HepG2 (cell line): ENCODE results near the gene SEPHS2. TPM values are rescaled to one million over a fixed set of nuclear protein-coding genes. Genes with fewer than 3 reads are reported as not detected.

Source experiments
- CBX2 ChIP-seq, 2 experiments: fragments of 200-600 bp in 1 of 2; sonication (generic); formaldehyde crosslinking in 1 of 2; IDR thresholded peaks; 2 replicates each; pipeline versions ENCODE4 v1.7.0 to v1.8.1; 2018 to 2022; ENCODE audit warnings: low read depth in 2 of 2, low read length in 1 of 2, mild to moderate bottlenecking in 1 of 2, missing genetic modification reagents in 1 of 2
- FOXJ3 ChIP-seq: sonication (generic); formaldehyde crosslinking; IDR thresholded peaks from 2 replicates; pipeline ENCODE4 v1.4.0; 2020; ENCODE audit warnings: missing genetic modification reagents, mild to moderate bottlenecking, borderline replicate concordance
- KAT7 ChIP-seq: IDR thresholded peaks from 2 replicates; pipeline ENCODE4 v1.6.1; 2018; ENCODE audit warnings: borderline replicate concordance, missing compliant biosample characterization
- MED8 ChIP-seq: sonication (generic); formaldehyde crosslinking; IDR thresholded peaks from 2 replicates; pipeline ENCODE4 v1.8.1; 2023; ENCODE audit warnings: mild to moderate bottlenecking, missing genetic modification reagents; ENCODE audit not compliant: insufficient replicate concordance
- NR2F1 ChIP-seq, 2 experiments: fragments of 450-650 bp in 1 of 2; formaldehyde crosslinking in 1 of 2; IDR thresholded peaks; 2 replicates each; pipeline versions ENCODE4 v1.5.0 to v1.6.1; 2016 to 2020; ENCODE audit warnings: mild to moderate bottlenecking in 1 of 2, missing compliant biosample characterization in 1 of 2, missing genetic modification reagents in 1 of 2, moderate library complexity in 1 of 2
- POGZ ChIP-seq: sonication (generic); formaldehyde crosslinking; IDR thresholded peaks from 2 replicates; pipeline ENCODE4 v1.4.0; 2020; ENCODE audit warnings: mild to moderate bottlenecking, missing genetic modification reagents
- PRPF4 ChIP-seq: fragments of 200-400 bp; formaldehyde crosslinking; IDR thresholded peaks from 2 replicates; pipeline ENCODE4 v1.6.1; 2016; ENCODE audit warnings: low read length, low read depth; ENCODE audit not compliant: poor library complexity, severe bottlenecking
- RARA ChIP-seq: IDR thresholded peaks from 2 replicates; pipeline ENCODE4 v1.6.1; 2016; ENCODE audit warnings: missing genetic modification reagents, missing compliant biosample characterization
- RNF219 ChIP-seq: sonication (generic); formaldehyde crosslinking; IDR thresholded peaks from 2 replicates; pipeline ENCODE4 v1.5.0; 2020; ENCODE audit warnings: mild to moderate bottlenecking, missing genetic modification reagents
- SIX4 ChIP-seq: sonication (generic); formaldehyde crosslinking; IDR thresholded peaks from 2 replicates; pipeline ENCODE4 v1.4.0; 2020; ENCODE audit warnings: missing genetic modification reagents
- UBTF ChIP-seq: sonication (generic); formaldehyde crosslinking; IDR thresholded peaks from 2 replicates; pipeline ENCODE4 v1.4.0; 2020; ENCODE audit warnings: mild to moderate bottlenecking, missing genetic modification reagents
- ZMYM3 ChIP-seq: sonication (generic); formaldehyde crosslinking; IDR thresholded peaks from 2 replicates; pipeline ENCODE4 v1.5.1; 2020; ENCODE audit warnings: mild to moderate bottlenecking, missing genetic modification reagents
- ZNF235 ChIP-seq: sonication (generic); formaldehyde crosslinking; IDR thresholded peaks from 2 replicates; pipeline ENCODE4 v1.8.1; 2023; ENCODE audit warnings: mild to moderate bottlenecking, missing genetic modification reagents, borderline replicate concordance
- ZNF251 ChIP-seq: sonication (generic); formaldehyde crosslinking; IDR thresholded peaks from 2 replicates; pipeline ENCODE4 v1.9.0; 2021; ENCODE audit warnings: mild to moderate bottlenecking, missing genetic modification reagents
- ZNF264 ChIP-seq: sonication (generic); formaldehyde crosslinking; IDR thresholded peaks from 2 replicates; pipeline ENCODE4 v1.4.0; 2020; ENCODE audit warnings: missing genetic modification reagents
- ZNF383 ChIP-seq: sonication (generic); formaldehyde crosslinking; IDR thresholded peaks from 2 replicates; pipeline ENCODE4 v1.4.0; 2020; ENCODE audit warnings: missing genetic modification reagents, mild to moderate bottlenecking, borderline replicate concordance
- ZNF589 ChIP-seq: sonication (generic); formaldehyde crosslinking; conservative IDR thresholded peaks from 2 replicates; pipeline ENCODE4 v1.8.0; 2022; ENCODE audit warnings: mild to moderate bottlenecking, moderate library complexity, missing genetic modification reagents
- polyA plus RNA-seq, 8 experiments: library from polyadenylated mRNA; depleted of rRNA in 3 of 8; stranded (reverse) in 7 of 8; unstranded in 1 of 8; fragments of >200 nt; fragmentation: Illumina TruSeq in 4 of 8; extraction: Trizol in 4 of 8; gene quantifications; 2 replicates each; pipeline versions ENCODE4 v1.2.1 to v1.2.3, GENCODE V29; 2011 to 2016; ENCODE audit warnings: low read depth in 4 of 8, missing spikeins in 1 of 8, mixed read lengths in 1 of 8; ENCODE audit not compliant: insufficient read depth in 1 of 8
- total RNA-seq, 5 experiments: library from RNA; depleted of rRNA; stranded (reverse); fragments of >200 nt; fragmentation: Illumina TruSeq; extraction: Trizol; gene quantifications; 2 replicates each; pipeline ENCODE4 v1.2.3, GENCODE V29; 2016; ENCODE audit warnings: low read depth in 1 of 5
- TF ChIP-seq, protein P1 (sequence below): sonication (generic); formaldehyde crosslinking; IDR thresholded peaks from 2 replicates; pipeline ENCODE4 v1.4.0; 2020; ENCODE audit warnings: missing genetic modification reagents
- TF ChIP-seq, protein P2 (sequence below): sonication (generic); formaldehyde crosslinking; IDR thresholded peaks from 2 replicates; pipeline ENCODE4 v1.4.0; 2020; ENCODE audit warnings: mild to moderate bottlenecking, missing genetic modification reagents
- TF ChIP-seq, protein P3 (sequence below): sonication (generic); formaldehyde crosslinking; IDR thresholded peaks from 2 replicates; pipeline ENCODE4 v1.5.0; 2020; ENCODE audit warnings: missing genetic modification reagents, mild to moderate bottlenecking, borderline replicate concordance

Gene SEPHS2
- total and polyA plus RNA-seq, 2 of the 13 experiments (the other 11 are each of a cell fraction or from before 2014, with no cell fraction given): 20.7 to 127 TPM

GRCh38 chr16:30407102-30407803, 38.4 kb downstream of the SEPHS2 start, which contains the start of gene ZNF771 (continued):
- no peak; a peak in 1 of 4 replicates for TF ChIP-seq NR2F1 (CRISPR knock-in tag; IDR thresholded peaks at IDR 0.05)
- no peak for TF ChIP-seq PRPF4
- peak; percentile 67; the same call in 1 of the 2 replicates for TF ChIP-seq ZNF383 (CRISPR knock-in tag)
- TF ChIP-seq POGZ: peak; percentile 81
- TF ChIP-seq FOXJ3 (CRISPR knock-in tag): no peak
- 0 out of 2 replicates have a peak, but pooled peaks have one; percentile 23 for TF ChIP-seq ZNF589 (CRISPR knock-in tag)
- no peak for TF ChIP-seq RNF219 (CRISPR knock-in tag)
- no peak for TF ChIP-seq ZNF251
- peak; percentile 59 for TF ChIP-seq ZMYM3 (CRISPR knock-in tag)
- peak; percentile 16 for TF ChIP-seq MED8
- 0 out of 2 replicates have a peak, but pooled peaks have one; percentile 19 for TF ChIP-seq ZNF235
- TF ChIP-seq SIX4 (CRISPR knock-in tag): peak; percentile 12; the same call in 1 of the 2 replicates
- peak; percentile 19; the same call in 1 of the 2 replicates for TF ChIP-seq RARA
- no peak for TF ChIP-seq CBX2 (IDR thresholded peaks at IDR 0.05; ENCODE audit: low read depth, low read length)
- no peak for TF ChIP-seq CBX2 (CRISPR knock-in tag; IDR thresholded peaks at IDR 0.05; ENCODE audit: low read depth)
- TF ChIP-seq ZNF264 (CRISPR knock-in tag): 0 out of 2 replicates have a peak, but pooled peaks have one; percentile 45
- TF ChIP-seq, protein P1, sequence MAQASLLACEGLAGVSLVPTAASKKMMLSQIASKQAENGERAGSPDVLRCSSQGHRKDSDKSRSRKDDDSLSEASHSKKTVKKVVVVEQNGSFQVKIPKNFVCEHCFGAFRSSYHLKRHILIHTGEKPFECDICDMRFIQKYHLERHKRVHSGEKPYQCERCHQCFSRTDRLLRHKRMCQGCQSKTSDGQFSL (CRISPR knock-in tag): peak; percentile 71
- TF ChIP-seq, protein P2, sequence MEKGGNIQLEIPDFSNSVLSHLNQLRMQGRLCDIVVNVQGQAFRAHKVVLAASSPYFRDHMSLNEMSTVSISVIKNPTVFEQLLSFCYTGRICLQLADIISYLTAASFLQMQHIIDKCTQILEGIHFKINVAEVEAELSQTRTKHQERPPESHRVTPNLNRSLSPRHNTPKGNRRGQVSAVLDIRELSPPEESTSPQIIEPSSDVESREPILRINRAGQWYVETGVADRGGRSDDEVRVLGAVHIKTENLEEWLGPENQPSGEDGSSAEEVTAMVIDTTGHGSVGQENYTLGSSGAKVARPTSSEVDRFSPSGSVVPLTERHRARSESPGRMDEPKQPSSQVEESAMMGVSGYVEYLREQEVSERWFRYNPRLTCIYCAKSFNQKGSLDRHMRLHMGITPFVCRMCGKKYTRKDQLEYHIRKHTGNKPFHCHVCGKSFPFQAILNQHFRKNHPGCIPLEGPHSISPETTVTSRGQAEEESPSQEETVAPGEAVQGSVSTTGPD (CRISPR knock-in tag): 0 out of 2 replicates have a peak, but pooled peaks have one; percentile 19
- TF ChIP-seq UBTF (CRISPR knock-in tag): peak; percentile 92
- TF ChIP-seq, protein P3, sequence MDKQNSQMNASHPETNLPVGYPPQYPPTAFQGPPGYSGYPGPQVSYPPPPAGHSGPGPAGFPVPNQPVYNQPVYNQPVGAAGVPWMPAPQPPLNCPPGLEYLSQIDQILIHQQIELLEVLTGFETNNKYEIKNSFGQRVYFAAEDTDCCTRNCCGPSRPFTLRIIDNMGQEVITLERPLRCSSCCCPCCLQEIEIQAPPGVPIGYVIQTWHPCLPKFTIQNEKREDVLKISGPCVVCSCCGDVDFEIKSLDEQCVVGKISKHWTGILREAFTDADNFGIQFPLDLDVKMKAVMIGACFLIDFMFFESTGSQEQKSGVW: no peak
- TF ChIP-seq KAT7: peak; percentile 88
